Fibroblast of skin of right quadriceps (primary cell): ENCODE results near the gene TROAP.

Source experiments
- DNase-seq: peaks from one replicate; pipeline ENCODE4 v3.0.0-alpha.2; 2013

TROAP gene

DNA sequence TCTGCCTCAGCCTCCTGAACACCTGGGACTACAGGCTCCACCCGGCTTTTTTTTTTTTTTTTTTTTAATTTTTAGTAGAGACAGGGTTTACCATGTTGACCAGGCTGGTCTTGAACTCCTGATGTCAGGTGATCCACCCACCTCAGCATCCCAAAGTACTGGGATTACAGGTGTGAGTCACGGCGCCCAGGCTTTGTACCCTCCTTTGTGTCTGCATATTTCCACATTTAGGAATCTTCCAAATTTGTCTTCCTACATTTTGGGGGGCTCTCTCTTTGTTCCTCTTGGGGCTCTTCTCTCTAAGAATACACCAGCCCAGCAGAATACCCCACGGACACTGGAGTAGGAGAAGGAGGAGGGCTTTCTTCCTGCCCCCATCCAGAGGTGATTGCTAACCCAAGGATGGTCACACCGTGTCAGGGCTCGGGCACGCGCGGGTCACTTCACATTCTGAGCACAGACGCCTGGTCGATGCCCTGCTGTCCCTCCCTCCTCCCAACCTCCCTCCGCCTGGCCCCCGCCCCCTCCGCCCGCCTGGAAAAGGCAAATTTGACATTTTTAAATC is 21.5 kb downstream of the TROAP start:
- no peak for DNase-seq

DNA sequence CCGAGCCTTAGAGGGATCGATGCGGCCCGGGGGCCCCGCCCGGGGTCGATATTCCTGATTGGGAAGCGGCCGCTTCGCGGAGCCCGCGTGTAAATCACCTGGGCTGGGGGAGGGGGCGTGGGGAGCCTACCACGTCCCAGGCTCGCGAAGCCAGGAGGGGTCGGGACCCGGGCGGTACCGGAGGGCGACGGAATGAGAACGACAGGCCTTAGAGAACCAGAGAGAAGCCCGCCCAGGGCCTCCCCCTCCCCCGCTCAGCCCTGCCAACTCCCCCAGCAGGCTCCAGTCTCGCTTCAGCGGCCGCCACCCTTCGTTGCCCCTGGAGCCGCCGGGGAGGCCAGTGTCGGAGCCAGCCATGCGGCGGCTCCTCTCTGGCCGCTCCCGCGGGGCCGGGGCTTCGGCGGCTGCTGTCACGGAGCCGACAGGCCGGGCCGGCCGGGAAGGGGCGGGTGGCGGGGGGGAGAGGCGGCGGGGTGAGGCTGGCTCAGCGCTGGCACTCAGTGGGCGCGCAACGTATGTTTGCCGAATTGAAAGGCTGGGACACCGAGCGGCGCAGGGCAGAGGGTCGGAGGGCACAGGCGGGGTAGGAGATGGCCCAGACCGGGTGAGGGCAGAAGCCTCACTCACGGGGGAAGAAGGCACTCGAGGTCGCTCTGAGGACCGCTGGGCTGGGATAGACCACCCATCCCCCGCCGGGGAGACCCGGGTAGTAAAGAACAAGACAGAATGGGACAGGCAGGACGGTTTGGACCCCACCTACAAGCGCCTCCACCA is 22.2 kb downstream of the TROAP start:
- DNase-seq: no peak

DNA sequence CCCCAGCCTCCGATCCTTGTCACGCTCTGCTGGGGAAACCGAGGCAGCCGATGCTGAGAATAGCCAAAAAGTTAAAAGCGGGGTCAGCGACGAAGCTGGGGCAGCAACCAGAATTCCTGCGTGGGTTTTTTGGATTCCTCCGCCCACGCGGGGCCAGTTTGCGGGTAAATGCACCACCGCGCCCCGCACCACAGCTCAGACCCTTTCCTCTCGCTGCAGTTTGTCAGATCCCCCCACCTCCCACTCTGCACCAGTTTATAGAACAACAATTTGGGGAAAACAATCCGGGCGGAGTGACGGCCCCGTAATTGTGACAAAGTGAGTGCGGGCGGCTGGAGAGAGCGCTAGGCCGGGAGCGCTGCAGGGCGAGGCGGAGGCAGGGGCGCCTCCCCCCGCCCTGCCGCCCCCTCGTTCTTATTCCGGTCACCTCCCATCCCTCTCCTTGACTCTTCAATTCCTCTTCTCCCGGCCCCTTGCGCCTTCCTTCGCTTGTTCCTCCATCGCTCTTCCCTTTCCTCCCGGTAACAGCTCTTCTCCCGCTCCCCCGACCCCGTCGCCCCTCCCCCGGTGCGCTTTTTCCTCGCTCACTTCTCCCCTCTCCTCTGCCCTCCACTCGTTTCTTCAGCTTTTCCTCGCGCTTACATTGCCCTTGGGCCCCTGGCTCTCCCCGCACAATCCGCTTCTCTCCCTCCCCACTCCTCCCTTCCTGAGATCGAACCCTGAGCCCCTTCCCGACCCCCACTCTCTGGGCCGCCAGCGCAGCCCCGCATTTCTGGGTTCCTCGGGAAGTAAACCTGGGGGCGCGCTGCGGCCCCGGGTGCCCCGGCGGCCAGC is 23.0 kb downstream of the TROAP start:
- DNase-seq: no peak

DNA sequence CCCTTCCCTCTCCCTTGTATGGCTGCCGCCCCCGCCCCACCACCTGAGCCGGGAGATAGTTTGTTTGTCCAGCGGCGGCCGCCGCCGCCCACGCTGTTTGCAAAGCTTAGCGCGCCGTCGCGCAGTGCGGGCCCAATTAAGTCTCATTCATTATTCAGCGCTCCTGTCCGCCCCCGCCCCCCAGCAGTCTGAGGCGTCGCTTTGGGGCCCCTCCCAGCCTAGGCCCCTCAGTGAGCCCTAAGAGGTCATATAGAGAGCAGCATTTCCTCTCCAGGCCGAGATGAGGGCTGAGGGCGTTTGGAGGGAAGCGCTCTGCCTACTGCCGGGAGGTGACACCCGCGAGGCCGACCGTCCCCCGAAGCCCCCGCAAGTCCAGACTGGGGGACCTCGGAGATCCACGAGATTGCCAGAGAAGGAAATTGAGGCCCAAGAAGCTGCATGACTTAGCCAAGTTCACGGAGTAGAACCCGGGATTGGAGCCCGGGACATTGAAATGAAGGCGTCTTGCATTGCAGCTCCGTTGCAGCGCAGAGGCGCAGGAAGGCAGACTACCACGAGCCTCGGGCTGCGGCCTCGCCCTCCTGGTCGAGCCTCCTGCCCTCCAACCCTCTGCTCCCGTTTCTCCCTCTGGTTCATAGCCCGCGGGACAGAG is 23.7 kb downstream of the TROAP start, which contains the start of gene DNAJC22:
TSS of gene DNAJC22 (plus strand) at position 230 of the 652 bp plus-strand sequence. CDS start 1,985 bp downstream, outside the sequence.
- no peak for DNase-seq

DNA sequence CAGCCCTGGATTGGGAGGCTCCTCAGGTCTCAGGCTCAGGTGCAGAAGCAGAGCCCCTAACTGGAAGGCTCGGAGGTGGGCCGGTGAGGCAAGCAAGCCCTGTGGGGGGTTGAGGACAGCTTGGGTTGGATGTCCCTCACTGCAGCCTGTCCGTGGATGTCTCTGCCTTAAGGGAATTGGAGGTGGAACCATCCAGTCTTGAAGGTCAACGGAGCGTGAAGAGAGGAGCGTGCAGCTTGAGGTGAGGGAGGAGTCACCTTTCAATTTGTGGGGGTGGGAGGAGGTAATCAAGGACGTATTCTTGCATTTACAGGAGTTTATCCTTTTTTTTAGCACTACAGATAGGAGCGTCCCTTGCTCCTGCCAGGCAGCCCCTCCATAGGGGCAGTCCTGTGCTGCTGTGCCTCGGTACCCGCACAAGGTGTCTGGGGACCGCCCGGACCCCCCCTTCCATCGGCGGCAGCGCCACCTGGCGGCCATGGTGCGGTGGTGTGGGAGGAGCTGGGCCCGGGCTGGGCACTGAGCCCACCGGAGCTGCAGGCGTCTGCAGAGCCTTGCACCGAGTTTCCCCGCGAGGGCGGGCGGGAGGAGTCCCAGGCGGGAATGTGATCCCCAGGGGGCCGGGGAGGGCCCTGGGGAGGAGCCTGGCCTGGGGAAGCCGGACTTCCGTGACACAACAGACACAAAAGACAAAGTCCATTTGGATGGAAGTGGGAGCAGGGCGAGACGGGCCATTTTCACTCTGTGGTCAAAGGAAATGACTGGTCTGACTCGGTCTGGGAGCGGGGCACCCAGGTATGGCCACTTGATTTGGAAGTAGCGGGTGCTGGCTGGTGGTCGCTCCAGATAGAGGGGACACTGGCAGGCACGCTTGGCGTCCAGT is 24.5 kb downstream of the TROAP start:
- peak; percentile 75 for DNase-seq

DNA sequence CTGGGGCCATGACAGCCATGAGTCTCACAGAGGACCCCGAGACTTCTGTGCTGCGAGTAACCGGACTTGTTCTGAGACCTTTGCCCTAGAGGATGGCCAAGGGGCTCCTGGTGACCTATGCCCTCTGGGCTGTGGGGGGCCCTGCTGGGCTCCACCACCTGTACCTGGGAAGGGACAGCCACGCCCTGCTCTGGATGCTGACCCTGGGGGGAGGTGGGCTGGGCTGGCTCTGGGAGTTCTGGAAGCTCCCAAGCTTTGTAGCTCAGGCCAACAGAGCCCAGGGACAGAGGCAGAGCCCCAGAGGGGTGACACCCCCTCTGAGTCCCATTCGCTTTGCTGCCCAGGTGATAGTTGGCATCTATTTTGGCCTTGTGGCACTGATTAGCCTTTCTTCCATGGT is 25.7 kb downstream of the TROAP start:
- DNase-seq: no peak

DNA sequence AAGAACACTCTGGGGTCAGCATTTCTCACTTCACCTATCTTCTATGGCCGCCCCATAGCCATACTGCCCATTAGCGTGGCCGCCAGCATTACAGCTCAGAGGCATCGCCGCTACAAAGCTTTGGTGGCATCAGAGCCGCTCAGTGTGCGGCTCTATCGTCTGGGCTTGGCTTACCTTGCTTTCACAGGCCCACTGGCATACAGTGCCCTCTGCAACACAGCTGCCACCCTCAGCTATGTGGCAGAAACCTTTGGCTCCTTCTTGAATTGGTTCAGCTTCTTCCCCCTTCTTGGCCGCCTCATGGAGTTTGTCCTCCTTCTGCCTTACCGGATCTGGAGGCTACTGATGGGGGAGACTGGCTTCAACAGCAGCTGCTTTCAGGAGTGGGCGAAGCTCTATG is 26.2 kb downstream of the TROAP start:
- no peak for DNase-seq

DNA sequence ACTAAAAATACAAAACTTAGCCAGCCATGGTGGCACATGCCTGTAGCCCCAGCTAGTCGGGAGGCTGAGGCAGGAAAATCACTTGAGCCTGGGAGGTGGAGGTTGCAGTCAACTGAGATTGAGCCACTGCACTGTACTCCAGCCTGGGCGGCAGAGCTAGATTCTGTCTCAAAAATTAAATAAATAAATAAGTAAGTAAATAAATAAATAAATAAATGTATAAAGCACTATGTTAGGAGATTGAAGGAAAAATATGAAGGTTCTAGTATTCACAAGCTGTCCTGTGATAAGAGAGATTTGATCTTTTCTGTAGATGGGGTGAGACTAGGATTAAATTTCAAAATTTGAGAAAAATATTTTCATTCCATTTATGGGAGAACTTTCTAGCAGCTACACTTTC is 29.3 kb downstream of the TROAP start:
- no peak for DNase-seq

DNA sequence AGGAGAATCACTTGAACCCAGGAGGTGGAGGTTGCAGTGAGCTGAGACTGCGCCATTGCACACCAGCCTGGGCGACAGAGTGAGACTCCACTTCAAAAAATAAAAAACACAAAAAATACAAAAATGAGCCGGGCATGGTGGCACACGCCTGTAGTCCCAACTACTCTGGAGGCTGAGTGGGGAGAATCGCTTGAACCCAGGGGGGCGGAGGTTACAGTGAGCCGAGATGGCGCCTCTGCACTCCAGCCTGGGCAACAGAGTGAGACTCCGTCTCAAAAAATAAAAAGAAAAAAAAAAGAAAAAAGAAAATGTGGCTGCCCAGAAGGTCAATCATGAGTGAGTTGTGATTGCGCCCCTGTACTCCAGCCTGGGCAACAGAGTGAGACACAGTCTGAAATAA is 32.9 kb downstream of the TROAP start:
- no peak for DNase-seq

DNA sequence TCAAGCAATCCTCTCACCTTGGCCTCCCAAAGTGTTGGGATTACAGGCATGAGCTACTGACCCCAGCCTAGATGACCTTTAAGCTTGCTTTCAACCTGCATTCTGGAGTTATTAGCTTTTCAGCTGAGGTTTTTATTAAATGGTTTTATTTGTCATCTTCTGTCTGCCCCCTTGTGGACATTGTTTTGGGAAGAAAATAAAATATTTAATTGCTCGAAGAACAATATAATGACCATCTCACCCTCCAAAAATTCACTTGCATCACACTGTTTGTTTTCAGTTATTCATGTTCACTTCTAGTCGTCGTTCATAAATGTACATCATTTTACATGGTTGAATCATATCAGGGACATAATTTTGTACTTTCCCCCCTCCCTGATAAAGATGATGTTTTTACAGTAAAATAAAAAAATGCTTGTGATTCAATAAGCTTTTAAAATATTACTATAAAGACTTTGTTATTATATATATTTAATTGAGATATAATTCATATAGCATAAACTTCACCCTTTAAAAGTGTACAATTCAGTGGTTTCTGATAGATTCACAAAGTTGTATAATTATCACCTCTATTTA is 34.1 kb downstream of the TROAP start:
- DNase-seq: peak; percentile 65

DNA sequence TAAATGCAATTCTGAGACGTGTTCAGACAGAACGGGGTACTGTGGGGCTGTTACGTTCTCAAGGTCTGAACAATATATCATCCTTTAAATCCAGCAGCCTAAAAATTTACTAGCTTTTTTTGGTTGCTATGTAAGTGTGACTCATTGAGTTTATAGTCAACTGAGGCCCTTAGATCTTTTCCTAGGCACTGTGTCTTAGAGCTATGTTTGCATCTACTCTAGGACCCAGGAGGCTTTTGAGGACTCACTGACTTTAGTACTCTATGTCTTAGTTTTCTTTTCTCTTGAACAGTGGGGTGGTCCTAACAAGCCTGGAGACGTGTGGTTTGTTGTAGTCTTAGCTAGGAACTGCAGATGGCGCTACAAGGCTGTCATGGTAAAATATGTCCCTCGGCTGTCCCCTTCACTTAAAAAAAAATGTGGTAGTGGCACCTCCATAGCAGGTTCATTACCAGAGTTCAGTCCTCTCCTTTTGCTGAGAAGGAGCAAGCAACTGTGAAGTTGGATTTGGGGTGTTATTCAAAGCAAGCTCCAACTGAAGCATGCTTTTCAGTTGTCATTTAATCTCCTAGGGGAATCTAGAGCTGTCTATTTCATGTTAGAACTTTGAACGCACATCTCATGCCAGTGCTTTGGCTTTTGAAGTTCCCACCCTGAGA is 35.6 kb downstream of the TROAP start:
- DNase-seq: peak; percentile 57

DNA sequence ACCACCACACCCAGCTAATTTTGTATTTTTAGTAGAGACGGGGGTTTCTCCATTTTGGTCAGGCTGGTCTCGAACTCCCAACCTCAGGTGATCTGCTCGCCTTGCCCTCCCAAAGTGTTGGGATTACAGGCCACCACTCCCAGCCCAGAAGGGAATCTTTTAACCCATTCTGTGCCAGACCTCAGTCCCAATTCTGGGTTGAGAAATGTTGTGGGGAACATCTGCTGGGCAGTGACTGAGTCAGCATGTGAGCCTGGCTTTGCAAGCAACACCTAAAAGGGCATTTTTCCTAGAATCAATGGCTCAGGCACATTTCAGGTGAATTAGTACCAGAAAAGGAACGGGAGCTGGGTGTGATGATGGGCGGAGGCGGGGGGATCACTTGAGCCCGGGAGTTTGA is 36.6 kb downstream of the TROAP start:
- DNase-seq: no peak

DNA sequence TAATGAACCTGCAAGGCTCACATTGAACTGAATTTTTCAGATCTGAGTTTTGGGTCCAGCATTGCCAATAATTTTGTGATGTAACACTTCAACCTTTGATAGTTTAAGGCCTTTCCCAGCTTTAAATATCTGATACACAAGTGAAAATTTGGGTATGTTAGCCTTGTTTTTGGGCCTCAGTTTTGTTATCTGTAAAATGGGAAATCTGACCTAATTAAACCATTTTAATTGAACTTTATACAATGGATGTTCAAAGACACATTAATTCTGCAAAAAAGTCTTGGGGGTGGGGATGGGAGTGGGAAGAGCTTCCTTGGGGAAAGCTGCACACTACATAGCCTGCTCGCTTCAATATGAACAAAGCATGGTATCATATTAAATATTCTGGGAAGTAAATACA is 39.0 kb downstream of the TROAP start:
- DNase-seq: no peak

DNA sequence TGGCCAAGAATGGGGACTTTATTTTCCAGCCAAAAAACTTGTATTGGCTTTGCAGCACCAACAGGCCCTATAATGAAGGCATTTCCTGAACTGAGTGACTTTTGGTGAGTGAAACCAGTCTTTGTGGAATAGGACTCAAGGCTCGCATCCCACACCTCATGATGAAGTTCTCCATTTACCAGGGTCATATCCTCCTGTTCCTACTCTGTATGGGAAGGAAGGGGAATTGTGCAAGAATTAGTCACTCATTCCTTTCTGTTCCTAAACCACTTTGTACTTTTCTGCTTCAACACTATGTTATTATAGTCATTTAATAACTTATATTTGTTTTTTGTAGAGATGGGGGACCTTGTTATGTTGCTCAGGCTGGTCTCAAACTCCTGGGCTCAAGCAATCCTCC is 41.9 kb downstream of the TROAP start:
- DNase-seq: peak; percentile 71

DNA sequence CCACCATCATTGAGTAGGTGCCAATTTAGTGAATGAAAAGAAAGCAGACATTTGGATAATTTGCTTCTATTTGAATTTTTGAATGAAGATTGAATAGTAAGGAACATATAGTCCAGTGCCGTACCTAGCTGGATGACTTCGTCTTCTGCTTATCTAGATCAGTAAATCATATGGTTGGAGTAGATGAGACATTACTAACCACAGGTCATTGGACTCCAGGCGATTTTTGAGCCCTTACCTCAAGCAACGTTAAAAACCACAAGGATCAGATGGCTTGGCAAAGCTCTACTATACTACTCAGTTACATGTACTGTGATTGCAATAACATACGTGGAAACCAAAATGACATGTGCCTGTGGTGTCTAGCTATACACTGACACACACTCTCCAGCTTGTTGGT is 42.5 kb downstream of the TROAP start:
- peak; percentile 46 for DNase-seq

DNA sequence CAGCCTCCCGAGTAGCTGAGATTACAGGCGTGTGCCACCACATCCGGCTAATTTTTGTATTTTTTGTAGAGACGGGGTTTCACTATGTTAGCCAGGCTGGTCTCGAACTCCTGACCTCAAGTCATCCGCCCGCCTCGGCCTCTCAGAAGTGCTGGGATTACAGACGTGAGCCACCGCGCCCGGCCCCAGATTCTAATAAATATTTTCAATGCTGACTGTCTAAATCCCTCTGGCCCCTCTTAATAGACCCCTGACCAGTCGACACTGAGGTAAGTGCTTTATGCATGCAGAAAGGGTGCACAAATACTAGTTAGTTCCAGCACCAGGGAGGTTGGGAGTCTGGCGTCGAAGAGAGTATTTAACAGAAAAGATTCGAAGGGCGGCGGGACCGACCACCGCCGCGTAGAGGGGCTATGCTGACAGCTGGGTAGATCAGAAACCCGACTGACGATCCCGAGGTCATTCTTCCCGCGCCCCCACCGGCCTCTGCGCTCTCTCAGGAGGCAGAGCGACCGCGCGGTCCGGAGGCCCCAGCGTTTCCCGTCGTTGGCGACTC is 43.1 kb downstream of the TROAP start:
- DNase-seq: no peak

DNA sequence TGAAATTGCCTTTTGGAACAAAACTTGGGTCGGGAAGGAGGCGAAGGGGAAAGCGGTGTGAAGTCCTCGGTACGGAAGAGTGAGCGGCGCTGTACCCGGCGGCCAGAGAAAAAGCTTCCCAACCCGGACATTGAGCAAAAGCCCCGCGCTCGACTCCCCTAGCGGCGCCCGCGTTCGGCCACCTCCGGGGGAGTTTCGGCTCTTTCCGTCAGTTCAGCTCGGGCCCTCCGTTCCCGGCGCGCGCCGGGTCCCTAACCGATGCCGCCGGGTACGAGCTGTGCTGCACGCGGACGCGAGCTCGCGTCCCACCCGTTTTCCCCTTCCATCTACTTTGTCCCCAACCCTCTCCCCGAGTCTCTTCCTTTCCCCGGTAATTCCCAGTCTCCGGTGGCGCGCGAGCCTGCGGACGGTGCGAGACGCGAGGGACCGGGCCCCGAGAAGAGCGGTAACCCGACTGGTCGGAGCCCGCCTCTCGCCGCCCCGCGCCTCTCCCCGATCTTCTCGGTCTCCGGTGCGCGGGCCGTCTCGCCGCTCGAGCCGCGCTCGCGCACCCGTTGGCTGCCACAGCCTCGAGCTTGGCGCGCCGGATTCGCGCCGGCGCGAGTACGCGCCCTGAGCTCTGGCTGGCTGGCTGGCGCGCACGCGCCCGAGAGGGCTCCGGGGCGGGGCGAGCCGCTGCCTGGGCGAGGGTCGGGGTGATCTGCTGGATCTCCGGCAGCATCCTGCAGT is 43.8 kb downstream of the TROAP start:
- DNase-seq: peak; percentile 96

DNA sequence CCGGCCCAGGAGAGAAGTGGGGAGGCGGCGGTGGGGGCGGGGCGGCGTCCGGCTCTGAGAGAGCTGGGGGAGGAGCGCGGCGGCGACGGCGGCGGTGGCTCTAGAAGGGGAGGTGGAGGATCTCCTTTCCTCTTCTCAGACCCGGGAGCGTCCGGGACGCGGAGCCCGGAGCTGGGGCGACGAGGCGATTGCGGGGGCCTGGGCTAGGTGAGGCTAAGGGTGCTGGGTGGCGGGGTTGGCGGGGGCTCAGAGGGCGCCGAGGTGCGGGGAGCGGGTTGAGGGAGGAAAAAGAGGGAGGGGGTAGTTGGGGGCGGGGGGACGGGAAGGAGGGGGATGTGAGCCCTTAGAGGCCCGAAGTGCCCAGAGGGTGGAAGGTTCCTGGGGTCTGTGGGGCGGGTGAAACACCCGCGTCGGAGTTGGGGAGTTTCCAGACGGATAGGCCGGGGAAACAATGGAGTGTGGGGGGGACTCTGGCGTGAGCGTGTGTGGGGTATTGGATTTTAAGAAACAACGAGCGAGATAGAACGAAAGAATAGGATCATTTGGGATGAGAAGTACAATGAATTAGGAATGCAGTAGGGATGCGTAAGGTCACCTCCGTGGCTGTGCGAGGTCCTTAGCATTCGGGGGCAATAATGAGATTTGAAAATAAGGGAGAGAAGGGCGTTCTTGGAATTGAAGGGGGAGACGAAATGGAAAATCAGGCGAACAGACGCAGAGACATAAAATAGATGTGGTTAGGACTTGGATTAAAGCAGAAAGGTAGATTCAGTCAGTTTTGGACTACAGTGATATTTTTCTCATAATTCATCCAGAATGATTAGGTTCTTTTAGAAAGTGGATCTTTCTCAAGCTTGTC is 44.6 kb downstream of the TROAP start, which contains the start of gene SPATS2:
TSS of gene SPATS2 (plus strand) at position 82 of the 859 bp plus-strand sequence. CDS start 93,551 bp downstream, outside the sequence.
- peak; percentile 25 for DNase-seq

DNA sequence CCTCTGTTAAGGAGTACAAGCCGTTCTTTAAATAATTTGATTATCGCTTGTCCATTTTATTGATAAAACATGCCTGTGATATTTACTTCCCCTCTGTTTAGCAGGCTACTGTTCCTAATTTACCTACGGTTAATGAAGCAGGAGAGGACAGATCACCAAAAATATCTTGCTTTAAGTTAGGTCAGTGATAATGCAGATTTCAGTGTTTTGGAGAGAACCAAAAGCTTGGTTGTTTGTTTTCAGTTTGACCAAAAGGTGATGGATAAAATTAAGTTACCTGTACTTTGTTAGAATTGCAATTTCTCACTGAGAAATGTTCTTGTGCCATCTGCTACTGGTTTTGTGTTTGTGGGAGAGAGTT is 45.2 kb downstream of the TROAP start:
- no peak for DNase-seq
